Left cardiac atrium (tissue), 4 donors: ENCODE measurements around the gene ACOXL. TPM values are rescaled to one million over a fixed set of nuclear protein-coding genes. Genes with fewer than 3 reads are reported as not detected.
"Not testable (repeated sequence)": the region's sequence is repeated elsewhere in the genome, so short reads cannot be mapped to it uniquely, and the experiment has no call there.

Experiments
- ATAC-seq, 2 donors: fragments of 200-7000 bp; cut with Tn5 transposase; one replicate each; pipeline ENCODE4 v1.9.1; 2020; ENCODE audit warnings: mild to moderate bottlenecking in 2 of 2, moderate library complexity in 2 of 2
- DNase-seq: peaks from one replicate; pipeline ENCODE4 v3.0.0-alpha.2; 2020
- intact Hi-C, 2 donors: fragments of 100-400 bp; cut with DNase I; formaldehyde crosslinking; loops; one replicate each; pipeline versions ENCODE4 v1.14.1 to v1.15.1; 2022 to 2023
- long read RNA-seq: library from polyadenylated mRNA; unstranded; transcript quantifications from one replicate; pipeline ENCODE4 v2.0.0, GENCODE V29; 2021
- total RNA-seq, 2 donors: library from RNA; stranded (reverse); fragmentation: NEBNext Ultra II Directional; extraction: Animal tissue kit (Norgen Biotek cat#: 25700); gene quantifications; one replicate each; pipeline ENCODE4 v1.2.1, GENCODE V29; 2021
- donor health status: DM: no; HTN: yes; CAD: no.
- donor health status: DM: no; HTN: yes; CAD: no; lungs with severe emphysema.
- donor health status: DM: yes; HTN: yes; CAD: no.
- donor health status: Dilated cardiomyopathy.

The ACOXL gene
- under 1 TPM in 1 of 2 donors, not detected in 1; 0.12 TPM for total RNA-seq
- long read RNA-seq: 0 reads

DNA sequence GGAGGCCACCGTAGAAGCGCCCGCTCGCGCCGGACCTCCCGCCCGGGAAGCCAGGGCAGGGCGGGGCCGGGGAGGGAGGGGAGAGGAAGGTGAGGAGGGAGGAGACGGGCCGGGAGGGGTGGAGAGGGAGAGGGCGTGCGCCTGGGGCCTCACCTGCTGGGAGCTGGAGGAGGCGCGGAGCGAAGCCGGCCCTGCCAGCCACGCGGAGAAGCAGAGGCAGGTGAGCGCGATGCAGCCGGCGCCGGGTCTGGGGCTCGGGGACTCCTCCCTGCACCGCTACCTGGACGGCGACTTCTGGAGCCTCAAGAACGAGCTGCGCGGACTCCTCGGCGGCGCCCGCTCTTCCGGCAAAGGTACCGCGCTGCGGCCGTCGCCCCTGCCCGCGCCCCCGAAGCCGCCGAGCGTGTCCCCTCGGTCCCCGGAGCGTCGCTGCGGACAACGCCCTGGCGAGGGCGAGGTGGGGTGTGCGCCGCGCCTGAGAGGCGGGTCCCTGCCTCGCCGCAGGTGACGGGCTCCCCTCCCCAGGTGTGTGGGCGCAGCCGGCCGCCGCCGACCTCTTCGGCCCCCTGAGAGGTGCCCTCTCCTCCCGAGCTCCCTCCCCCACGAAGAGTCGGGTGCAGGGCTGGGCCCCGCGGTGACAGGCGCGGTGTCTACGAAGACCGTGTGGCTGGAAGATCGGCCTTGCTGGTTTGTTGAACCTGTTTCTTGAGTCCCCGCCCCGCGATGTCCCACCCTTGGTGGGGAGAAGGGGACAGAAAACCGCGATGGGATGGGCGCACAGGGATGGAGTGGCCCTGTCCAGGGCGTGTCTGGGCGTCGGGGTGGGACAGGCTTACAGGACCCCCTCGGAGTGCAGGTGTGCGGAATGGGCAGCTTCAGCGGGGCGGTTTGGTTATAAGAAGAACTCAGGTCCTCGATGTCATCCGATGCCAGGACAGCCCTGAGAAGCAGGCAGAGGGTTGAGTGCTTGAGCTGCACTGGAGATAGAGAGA, at the start of gene ACOXL:
Gene ACOXL, plus strand, starts transcription at position 152 of the 992 bp plus-strand sequence. CDS start 35,817 bp downstream, outside the sequence.
- DNase-seq (no peak), ATAC-seq (peak; percentile 46 to 77)
- intact Hi-C loops: no loop called here

- ATAC-seq (no peak), DNase-seq (no peak)
- intact Hi-C loops: no loop called here
Observed at GRCh38 chr2:110682872-110683271, 49.5 kb upstream of the ACOXL start.

GRCh38 chr2:110687775-110688484, 44.4 kb upstream of the ACOXL start:
- ATAC-seq, intact Hi-C loops, DNase-seq: not testable (repeated sequence)

DNA sequence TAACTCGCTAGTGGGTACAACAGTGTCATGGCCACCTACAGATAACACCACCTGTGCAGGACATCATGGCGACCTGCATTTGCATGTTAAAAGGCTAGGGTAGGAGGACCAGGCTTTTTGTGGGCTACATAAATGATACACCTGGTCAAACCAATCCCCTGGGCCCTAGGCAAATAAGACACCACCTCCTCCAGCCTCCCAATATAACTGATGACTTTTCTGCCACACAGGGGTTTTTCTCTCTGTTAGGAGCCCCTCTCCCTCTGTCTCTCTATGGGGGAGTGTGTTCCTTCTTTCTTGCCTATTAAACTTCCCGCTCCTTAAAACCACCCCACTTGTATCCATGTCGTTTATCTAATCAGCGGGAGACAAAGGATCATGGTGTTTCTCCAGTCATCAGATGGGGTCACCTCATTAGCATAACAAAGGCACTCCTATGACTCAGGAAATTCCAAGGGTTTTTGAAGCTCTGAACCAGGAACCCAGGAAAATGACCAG, 43.7 kb upstream of the ACOXL start:
- ATAC-seq: no peak
- no peak for DNase-seq
- intact Hi-C loops: no loop called here

DNA sequence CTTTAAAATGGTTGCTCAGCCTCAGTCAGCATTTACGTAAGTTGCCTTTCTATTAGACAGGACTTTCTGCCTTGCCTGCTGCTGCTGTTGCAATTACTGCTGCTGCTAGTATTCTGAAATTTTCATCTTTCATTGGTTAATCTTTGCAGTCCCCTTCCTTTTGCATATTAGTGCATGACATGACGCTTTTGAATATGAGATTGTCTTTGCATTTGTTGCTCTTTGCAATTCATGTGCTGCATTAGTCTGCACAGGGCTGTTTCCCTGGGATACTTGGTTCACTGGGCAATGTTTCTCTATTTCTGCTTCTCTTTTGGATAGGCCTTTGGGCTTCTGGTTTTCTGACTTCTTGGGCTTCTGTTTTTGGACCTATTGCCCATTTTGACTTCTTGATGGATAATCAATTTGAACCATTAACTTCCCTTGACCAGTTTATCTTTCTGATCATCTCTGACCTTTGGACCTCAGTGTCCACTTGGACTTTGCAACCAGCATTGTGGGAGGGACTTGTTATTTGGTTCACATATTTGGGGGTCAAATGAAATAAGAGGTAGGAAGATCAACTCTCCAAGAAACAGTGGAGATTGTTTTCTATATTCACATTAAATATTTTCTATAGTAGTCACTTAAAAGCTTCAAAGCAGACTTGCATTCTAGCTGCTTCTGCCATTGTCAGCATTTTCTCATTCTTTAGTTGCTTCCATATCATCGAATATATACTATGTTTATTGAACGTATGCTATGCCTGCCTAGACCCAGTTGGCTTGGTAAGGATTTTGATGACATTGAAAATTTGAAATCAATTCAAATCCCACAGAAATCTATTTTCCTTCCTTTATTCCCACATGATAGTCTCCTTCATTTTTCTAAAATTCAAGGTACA, 42.0 kb upstream of the ACOXL start:
- intact Hi-C loops: no loop called here
- ATAC-seq (no peak), DNase-seq (no peak)

DNA sequence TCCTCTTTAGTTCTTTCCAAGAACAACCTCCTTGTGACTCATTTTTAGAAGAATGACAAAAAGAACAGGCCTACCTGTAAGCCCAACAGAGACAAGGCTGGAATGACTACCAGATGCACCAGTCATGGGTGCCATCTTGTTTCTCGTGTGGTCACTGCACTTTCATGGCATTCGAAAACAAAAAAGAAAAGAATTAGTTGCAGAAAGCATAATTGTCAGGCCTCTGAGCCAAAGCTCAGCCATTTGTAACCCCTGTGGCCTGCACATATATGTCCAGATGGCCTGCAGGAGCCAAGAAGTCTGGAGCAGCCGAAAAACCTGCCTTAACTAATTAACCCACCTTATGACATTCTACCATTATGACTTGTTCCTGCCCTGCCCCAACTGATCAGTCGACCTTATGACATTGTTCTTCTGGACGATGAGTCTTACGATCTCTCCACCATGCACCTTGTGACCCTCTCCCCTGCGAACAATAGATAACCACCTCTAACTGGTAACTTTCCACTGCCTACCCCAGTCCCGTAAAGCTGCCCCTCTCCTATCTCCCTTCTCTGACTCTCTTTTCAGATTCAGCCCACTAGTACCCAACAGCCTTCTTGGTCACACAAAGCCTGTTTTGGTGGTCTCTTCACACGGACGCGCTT, 40.6 kb upstream of the ACOXL start:
- no peak for ATAC-seq
- intact Hi-C loops: no loop called here
- DNase-seq: no peak

GRCh38 chr2:110695146-110695898, 37.1 kb upstream of the ACOXL start:
- DNase-seq, intact Hi-C loops: not testable (repeated sequence)

DNA sequence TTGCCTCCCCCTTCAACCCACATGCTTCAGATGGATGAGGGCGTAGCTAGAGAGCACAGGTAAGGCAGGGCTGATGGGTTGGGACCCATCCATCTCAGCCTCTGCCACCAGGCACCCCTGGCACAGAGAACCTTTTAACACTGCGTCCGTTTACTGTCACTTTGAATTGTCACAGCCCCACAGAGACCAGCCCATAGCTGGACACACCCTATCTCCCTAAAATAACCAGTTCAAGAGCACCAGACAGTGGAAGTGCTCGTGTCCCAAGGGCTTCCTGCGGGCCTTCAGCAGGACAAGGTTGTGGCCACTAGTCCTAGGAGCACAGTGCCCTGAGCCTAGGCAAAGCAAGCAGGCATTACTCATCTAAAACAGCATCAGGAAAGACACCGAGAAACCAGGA, 34.1 kb upstream of the ACOXL start:
- DNase-seq, intact Hi-C loops, ATAC-seq: not testable (repeated sequence)

More at GRCh38 chr2:110695146-110695898, 37.1 kb upstream of the ACOXL start:
- ATAC-seq: not testable (repeated sequence)

DNA sequence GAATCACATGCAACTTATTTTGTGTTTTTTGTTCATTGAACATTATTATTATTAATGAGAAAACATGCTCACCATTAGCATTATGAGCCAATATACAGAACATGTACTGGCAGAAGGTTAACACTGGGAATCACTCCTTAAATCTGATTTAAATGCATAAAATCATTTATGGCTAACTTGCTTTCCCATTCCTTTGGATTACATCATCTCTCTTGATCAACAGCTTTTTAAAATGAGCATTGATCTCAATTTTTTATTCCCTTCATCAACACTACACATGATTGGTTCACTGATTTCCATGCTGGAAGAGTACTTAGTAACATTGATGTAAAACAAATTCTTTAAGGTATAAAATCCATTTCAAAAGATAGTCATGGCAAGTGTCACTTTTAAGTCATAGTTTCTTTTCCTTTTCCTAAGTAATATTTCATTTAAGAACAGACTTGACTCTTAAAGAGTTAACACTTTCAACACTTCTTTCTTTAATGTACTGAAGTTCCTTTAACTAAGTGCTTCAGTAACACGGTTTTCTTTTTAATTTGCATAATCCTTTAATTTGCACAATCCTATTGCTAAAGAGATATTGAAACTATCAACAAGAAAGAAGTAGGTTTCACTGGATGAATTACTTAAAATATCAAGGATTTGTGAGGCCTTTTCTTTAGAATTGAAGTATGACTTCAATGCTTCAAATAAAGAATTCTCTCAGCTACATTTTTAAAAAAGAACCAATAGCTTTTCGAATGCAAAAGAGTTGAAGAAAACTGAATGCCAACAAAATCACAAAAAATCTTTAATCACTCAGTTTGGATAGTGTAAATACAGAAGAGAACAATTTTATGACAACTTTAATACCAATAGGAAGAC, 29.6 kb upstream of the ACOXL start:
- intact Hi-C loops: no loop called here
- ATAC-seq: no peak
- DNase-seq: no peak

DNA sequence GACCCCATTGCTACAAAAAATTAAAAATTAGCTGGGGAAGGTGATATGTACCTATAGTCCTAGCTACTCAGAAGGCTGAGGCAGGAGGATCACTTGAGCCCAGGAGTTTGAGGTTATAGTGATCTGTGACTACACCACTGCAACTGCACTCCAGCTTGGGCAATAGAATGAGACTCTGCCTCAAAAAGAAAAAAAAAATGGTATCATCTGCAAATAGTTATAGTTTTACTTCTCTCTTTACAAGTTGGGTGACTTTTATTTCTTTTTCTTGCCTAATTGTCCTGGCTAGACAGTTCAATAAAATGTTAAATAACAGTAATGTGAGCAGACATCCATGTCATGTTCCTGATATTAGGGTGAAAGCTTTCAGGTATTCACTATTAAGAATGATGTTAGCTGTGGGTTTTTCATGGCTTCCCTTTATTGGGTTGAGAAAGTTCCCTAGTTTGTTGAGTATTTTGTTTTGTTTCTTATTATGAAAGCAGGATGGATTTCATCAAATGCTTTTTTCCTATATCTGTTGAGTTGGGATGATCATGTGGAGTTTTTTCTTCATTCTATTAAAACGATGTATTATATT, 24.9 kb upstream of the ACOXL start:
- DNase-seq (no peak), ATAC-seq (no peak)
- intact Hi-C loops: no loop called here

GRCh38 chr2:110708455-110708854, 23.9 kb upstream of the ACOXL start:
- intact Hi-C loops: no loop called here
- no peak for DNase-seq
- ATAC-seq: no peak

DNA sequence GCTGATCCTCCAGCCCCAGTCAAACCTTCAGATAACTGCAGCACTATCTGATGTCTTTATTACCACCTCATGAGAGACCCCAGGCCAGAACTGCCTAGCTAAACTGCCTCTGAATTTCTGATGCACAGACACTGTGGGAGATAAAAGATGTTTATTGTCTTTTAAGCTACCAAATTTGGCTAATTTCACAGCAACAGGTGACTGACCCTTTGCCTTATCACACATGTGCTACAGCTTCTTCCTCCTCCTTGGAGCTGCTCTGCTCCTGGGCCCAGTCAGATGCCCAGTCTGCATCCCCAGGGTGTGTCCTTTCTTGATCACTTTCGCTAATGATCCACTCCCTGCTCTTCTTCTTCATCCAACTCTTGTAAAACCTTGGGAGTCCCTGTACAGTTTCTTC, 19.6 kb upstream of the ACOXL start:
- ATAC-seq (no peak), DNase-seq (no peak)
- intact Hi-C loops: no loop called here

DNA sequence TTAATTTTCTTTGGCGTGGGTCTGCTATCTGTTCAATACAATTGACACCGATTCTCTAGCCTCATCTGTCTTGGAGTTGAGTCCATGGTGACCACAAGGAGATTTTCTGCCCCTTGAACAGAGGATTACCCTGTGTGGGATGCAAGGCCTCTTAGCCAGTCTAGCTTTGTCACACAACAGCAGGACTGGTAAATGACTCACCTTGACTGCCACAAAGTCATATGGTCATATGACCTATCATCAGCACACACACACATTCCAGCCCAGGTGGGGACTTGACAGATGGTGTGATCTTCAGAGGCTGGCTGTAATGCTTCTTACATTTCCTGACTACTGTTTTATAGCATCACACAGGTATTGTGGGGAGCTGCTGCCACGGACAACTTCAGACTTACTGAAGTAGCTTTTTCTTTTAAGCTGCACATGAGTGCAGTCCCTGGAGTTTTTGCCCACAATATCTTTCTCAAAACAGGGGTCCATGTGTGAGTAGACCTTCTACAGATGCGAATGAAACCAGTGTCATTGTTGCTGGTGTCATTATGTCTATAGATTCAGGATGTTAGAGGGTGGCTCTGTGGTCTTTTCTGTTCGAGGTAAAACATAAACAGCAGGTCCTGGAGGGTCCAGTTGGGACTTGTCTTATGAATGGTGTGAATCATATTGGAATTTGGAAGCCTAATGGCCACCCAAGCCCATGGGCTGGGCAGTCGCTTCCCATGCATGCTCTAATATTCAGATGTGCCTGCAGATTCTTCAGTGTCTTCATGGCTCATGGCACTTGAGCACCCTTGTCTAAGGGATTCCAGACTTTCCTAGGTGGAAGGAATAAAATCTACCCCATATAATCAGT, 18.6 kb upstream of the ACOXL start:
- DNase-seq: no peak
- intact Hi-C loops: no loop called here
- ATAC-seq: no peak

DNA sequence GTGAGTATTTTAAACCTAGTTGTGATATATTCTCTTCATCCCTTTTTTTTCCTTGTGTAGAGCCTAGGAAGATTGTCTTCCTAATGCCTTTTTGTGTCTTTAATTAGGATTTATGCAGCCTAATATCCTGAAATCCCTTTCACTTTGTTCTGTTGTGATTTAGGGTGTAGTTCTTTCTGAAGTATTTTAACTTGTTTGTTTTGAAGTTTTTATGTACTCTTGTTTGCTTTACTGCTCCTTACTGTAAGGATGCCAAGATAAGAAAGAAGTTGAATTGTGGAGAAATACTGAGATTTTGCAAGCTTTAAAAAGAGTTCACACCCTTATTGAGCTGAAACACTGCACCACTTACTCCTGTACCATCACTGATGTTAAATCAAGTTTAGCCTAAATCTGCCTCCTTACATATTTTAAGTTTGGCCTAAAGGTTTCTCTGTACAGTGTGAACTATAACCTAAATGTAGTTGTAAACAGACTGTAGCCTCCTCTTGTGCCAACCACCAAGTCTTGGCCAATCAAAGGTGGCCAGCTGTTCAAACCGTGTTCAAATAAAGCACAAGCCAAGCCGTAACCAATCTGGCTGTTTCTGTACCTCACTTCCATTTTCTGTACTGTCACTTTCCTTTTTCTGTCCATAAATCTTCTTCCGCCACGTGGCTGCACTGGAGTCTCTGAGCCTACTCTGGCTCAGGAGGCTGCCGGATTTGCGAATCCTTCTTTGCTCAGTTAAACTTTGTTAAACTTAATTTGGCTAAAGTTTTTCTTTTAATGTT, 17.7 kb upstream of the ACOXL start:
- no peak for DNase-seq
- ATAC-seq: no peak
- intact Hi-C loops: no loop called here
